ENCODE data around the gene CCDC85B.

GRCh38 chr11:65859812-65860277 is 30.6 kb upstream of the CCDC85B start:
- TF ChIP-seq CTCF (IDR thresholded peaks at IDR 0.05): no peak
- no peak for TF ChIP-seq POLR2A (IDR thresholded peaks at IDR 0.05)

Measured in right lobe of liver (tissue), 4 donors.